Osteocyte (in vitro differentiated cells): ENCODE measurements around the gene MSMP. TPM values are rescaled to one million over a fixed set of nuclear protein-coding genes. Genes with fewer than 3 reads are reported as not detected.
A peak's percentile ranks its signal among the peaks of the same experiment; 100 is the strongest.

Experiments used
- DNase-seq: peaks from one replicate; pipeline ENCODE4 v3.0.0; 2021; ENCODE audit warnings: mixed read lengths; ENCODE audit not compliant: unreplicated experiment; ENCODE audit errors: extremely low spot score
- H3K27ac Mint-ChIP-seq: one replicate; pipeline ENCODE4 v1.8.0; 2021; ENCODE audit warnings: mild to moderate bottlenecking, mixed read lengths; ENCODE audit not compliant: unreplicated experiment
- H3K27me3 Mint-ChIP-seq: one replicate; pipeline ENCODE4 v1.8.0; 2021; ENCODE audit warnings: mixed read lengths; ENCODE audit not compliant: unreplicated experiment
- H3K36me3 Mint-ChIP-seq: one replicate; pipeline ENCODE4 v1.8.0; 2021; ENCODE audit warnings: mixed read lengths; ENCODE audit not compliant: unreplicated experiment
- H3K4me1 Mint-ChIP-seq: one replicate; pipeline ENCODE4 v1.8.0; 2021; ENCODE audit warnings: mixed read lengths; ENCODE audit not compliant: unreplicated experiment
- H3K4me3 Mint-ChIP-seq: one replicate; pipeline ENCODE4 v1.8.0; 2021; ENCODE audit warnings: mild to moderate bottlenecking, moderate library complexity, mixed read lengths; ENCODE audit not compliant: unreplicated experiment
- H3K9me3 Mint-ChIP-seq: one replicate; pipeline ENCODE4 v1.8.0; 2021; ENCODE audit warnings: mixed read lengths; ENCODE audit not compliant: unreplicated experiment
- CTCF ChIP-seq: fragments of 200-600 bp; sonication (generic); IDR thresholded peaks from 2 replicates; pipeline ENCODE4 v1.5.0; 2021; ENCODE audit warnings: antibody characterized with exemption, mild to moderate bottlenecking, moderate library complexity
- total RNA-seq: library from RNA; stranded (reverse); gene quantifications from 2 replicates; pipeline ENCODE4 v1.2.1, GENCODE V29; 2021

MSMP gene
- total RNA-seq, 1 donor from 2014 or later: 0.56 TPM

GRCh38 chr9:35732800-35733541, 21.1 kb downstream of the MSMP start:
- Mint-ChIP-seq H3K36me3 (peaks cover 22% of the 10 kb centered on the region), H3K9me3 (no peaks in the 10 kb centered on the region), H3K4me3 (no peak overlapping the region), H3K27ac (no peak overlapping the region), H3K27me3 (no peaks in the 10 kb centered on the region), H3K4me1 (peaks cover 36% of the 10 kb centered on the region)
- no peak for DNase-seq
- TF ChIP-seq CTCF: no peak

GRCh38 chr9:35732185-35732799, 21.8 kb downstream of the MSMP start, which contains the start of the genes CREB3 and TLN1:
CREB3 (plus strand) TSS chr9:35732666; CDS start chr9:35732773, 107 bp downstream.
TLN1 (minus strand) TSS chr9:35732195; CDS start chr9:35725694, 6,501 bp downstream.
- H3K4me1 Mint-ChIP-seq: peaks cover 36% of the 10 kb centered on the region
- H3K27me3 Mint-ChIP-seq: no peaks in the 10 kb centered on the region
- no peak for TF ChIP-seq CTCF
- no peak within 1 kb of the TSS for H3K4me3 Mint-ChIP-seq
- H3K36me3 Mint-ChIP-seq: peaks cover 16% of the 10 kb centered on the region
- H3K27ac Mint-ChIP-seq: no peak within 1 kb of the TSS
- H3K9me3 Mint-ChIP-seq: no peaks in the 10 kb centered on the region
- peak; percentile 99 for DNase-seq

GRCh38 chr9:35731415-35732184, 22.5 kb downstream of the MSMP start:
- no peaks in the 10 kb centered on the region for H3K9me3 Mint-ChIP-seq
- no peaks in the 10 kb centered on the region for H3K27me3 Mint-ChIP-seq
- H3K4me3 Mint-ChIP-seq: no peak overlapping the region
- H3K36me3 Mint-ChIP-seq: peaks cover 11% of the 10 kb centered on the region
- no peak for TF ChIP-seq CTCF
- DNase-seq: no peak
- H3K4me1 Mint-ChIP-seq: peaks cover 32% of the 10 kb centered on the region
- H3K27ac Mint-ChIP-seq: no peak overlapping the region

- no peak for TF ChIP-seq CTCF
- no peak overlapping the region for H3K27ac Mint-ChIP-seq
- H3K4me1 Mint-ChIP-seq: peaks cover 24% of the 10 kb centered on the region
- no peaks in the 10 kb centered on the region for H3K9me3 Mint-ChIP-seq
- peaks cover 10% of the 10 kb centered on the region for H3K36me3 Mint-ChIP-seq
- no peak overlapping the region for H3K4me3 Mint-ChIP-seq
- DNase-seq: no peak
- no peaks in the 10 kb centered on the region for H3K27me3 Mint-ChIP-seq
Measured at GRCh38 chr9:35730486-35730854, 23.6 kb downstream of the MSMP start.
